Measurements from ENCODE around the gene PRUNE1.

PRUNE1 gene

DNA sequence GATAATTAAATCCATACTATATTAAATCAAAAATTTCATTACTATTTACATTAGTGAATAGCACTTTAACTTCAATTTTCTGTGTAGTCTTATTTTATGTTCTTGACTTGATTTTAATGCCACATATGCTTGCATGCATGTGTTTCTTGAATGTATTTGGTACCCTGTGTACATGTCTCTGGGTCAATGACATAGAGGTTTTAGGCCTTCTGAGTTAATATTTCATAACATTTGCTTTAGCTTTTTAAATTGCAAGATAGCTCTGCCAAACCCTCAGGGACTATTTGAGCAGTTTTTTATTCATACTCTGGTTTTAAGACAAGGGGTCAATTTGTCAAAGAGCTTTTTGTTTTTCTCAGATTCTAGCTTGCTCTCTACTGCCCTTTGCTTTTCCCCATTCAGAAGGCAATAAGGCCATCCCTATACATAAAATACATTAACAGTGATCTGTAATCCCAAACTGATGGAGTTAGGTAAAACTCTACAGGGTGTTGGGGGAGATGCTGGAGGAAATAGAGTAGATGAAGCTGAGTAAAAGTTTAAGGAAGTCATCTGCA, 56.9 kb downstream of the PRUNE1 start:
- Histone ChIP-seq H3K9ac (ENCODE audit: low read depth, low read length) (no peak overlapping the region), H3K9me3 (ENCODE audit: insufficient read depth, low read depth, low read length) (no peaks in the 10 kb centered on the region)

DNA sequence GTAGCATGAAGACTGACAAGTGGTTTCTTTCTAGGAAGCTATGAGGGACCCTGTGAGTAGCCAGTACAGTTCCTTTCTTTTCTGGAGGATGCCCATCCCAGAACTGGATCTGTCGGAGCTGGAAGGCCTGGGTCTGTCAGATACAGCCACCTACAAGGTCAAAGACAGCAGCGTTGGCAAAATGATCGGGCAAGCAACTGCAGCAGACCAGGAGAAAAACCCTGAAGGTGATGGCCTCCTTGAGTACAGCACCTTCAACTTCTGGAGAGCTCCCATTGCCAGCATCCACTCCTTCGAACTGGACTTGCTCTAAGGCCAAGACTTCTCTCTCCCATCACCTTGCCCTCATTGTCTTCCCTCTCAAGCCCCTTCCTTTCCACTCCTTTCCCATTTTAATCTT, 58.9 kb downstream of the PRUNE1 start:
- H3K4me1 ChIP-seq (ENCODE audit: insufficient read depth, low read length), result peaks cover 8% of the 10 kb centered on the region
- H3K27me3 ChIP-seq (ENCODE audit: insufficient read depth, low read length), result no peaks in the 10 kb centered on the region
- no peak overlapping the region for H3K27ac ChIP-seq (ENCODE audit: low read depth, low read length)
- 90% methylated on average over 4 of the region's 4 CpGs for WGBS
- H3K9ac ChIP-seq (ENCODE audit: low read depth, low read length), result no peak overlapping the region
- H3K4me3 ChIP-seq (ENCODE audit: low read length), result no peak overlapping the region
- H3K9me3 ChIP-seq (ENCODE audit: insufficient read depth, low read depth, low read length), result no peaks in the 10 kb centered on the region
- H3K36me3 ChIP-seq (ENCODE audit: insufficient read depth, low read length), result peaks cover 41% of the 10 kb centered on the region

More for the DNA sequence above, 56.9 kb downstream of the PRUNE1 start:
- Histone ChIP-seq H3K27ac (ENCODE audit: low read depth, low read length) (no peak overlapping the region), H3K36me3 (ENCODE audit: insufficient read depth, low read length) (peaks cover 41% of the 10 kb centered on the region), H3K4me1 (ENCODE audit: insufficient read depth, low read length) (peaks cover 16% of the 10 kb centered on the region), H3K4me3 (ENCODE audit: low read length) (no peak overlapping the region), H3K27me3 (ENCODE audit: insufficient read depth, low read length) (no peaks in the 10 kb centered on the region)

DNA sequence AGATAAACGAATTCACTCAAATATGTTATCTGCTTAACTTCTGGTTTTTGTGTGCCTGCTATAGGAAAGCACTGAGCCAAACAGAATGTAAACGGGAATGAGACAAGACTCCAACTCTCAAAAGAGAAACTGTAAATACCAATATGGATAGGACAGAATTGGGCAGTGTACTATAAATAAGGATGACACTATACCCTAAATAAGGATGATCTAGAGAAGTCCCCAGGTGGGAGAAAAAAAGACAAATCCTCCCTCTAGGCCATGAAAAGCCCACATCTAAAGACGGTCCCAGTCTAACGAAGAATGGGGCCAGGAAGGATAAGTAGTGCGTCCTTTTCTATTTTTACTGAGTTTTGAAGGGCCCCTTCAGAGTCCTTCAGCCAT, 60.8 kb downstream of the PRUNE1 start:
- Histone ChIP-seq H3K4me3 (ENCODE audit: low read length) (no peak overlapping the region), H3K36me3 (ENCODE audit: insufficient read depth, low read length) (peaks cover 32% of the 10 kb centered on the region), H3K9ac (ENCODE audit: low read depth, low read length) (no peak overlapping the region), H3K9me3 (ENCODE audit: insufficient read depth, low read depth, low read length) (no peaks in the 10 kb centered on the region), H3K27ac (ENCODE audit: low read depth, low read length) (peak overlapping the region; percentile 29; the same call in 1 of the 2 replicates), H3K4me1 (ENCODE audit: insufficient read depth, low read length) (peaks cover 4% of the 10 kb centered on the region), H3K27me3 (ENCODE audit: insufficient read depth, low read length) (no peaks in the 10 kb centered on the region)
- WGBS, result 95% methylated on average over 5 of the region's 5 CpGs

DNA sequence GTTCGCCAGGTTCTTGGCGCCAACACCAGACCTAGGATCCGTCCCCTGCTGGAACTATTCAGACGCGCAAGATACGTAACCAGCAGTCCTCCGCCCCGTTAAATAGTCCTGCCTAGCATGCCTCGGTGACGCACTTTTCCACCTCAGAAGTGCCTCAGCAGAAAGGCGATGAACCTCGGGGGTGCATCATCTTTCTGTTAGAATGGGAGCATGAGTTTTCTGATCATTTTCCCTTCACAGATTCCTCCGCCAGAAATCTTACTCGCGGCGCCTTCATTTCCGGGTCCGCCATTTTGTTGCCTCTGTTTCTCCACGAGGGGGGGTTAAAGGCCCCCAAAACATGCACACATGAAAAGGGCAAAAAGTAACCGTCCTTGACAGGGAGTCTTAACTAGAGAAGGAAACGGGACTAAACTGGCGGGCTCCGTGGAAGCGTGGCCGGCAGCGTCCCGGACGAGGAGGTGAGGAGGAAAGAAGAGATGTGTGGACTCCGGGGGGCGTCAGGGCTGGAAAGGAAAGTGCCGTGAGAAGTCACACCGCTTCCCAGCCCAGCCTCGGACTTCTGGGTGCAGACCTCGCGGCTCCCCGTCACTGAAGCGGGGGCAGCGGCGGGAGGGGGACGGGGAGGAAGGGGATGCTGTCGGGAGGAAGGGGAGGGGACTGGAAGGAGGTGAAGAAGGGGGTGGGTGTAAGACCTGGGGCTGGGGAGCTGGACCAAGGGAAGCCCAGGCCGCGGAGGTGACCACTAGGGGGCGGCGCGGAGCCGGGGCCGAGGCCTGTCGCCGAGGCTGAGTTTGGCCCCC, 62.4 kb downstream of the PRUNE1 start, which contains the start of gene GABPB2:
GABPB2 (plus strand) TSS at position 288 of the 803 bp plus-strand sequence. CDS start 17,429 bp downstream, outside the sequence.
- peak within 1 kb of the TSS; percentile 87 for H3K9ac ChIP-seq (ENCODE audit: low read depth, low read length)
- H3K27me3 ChIP-seq (ENCODE audit: insufficient read depth, low read length), result no peaks in the 10 kb centered on the region
- H3K36me3 ChIP-seq (ENCODE audit: insufficient read depth, low read length), result peaks cover 24% of the 10 kb centered on the region
- H3K9me3 ChIP-seq (ENCODE audit: insufficient read depth, low read depth, low read length), result no peaks in the 10 kb centered on the region
- WGBS, result under 1% methylated on average over 50 of the region's 50 CpGs
- no peaks in the 10 kb centered on the region for H3K4me1 ChIP-seq (ENCODE audit: insufficient read depth, low read length)
- peak within 1 kb of the TSS; percentile 88 for H3K27ac ChIP-seq (ENCODE audit: low read depth, low read length)
- H3K4me3 ChIP-seq (ENCODE audit: low read length), result peak within 1 kb of the TSS; percentile 62

DNA sequence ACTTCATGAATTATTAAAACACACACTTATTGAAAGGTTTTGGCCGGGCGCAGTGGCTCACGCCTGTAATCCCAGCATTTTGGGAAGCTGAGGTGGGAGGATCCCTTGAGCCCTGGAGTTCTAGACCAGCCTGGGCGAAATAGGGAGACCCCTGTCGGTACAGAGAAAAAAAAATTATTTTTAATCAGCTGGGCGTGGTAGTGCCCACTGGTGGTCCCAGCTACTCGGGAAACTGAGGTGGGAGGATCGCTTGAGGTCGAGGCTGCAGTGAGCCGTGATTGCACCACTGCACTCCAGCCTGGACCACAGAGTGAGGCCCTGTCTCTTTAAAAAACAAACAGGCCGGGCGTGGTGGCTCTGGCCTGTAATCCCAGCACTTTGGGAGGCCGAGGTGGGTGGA, 64.0 kb downstream of the PRUNE1 start:
- no peaks in the 10 kb centered on the region for H3K9me3 ChIP-seq (ENCODE audit: insufficient read depth, low read depth, low read length)
- no peaks in the 10 kb centered on the region for H3K27me3 ChIP-seq (ENCODE audit: insufficient read depth, low read length)
- WGBS, result 85% methylated on average over 13 of the region's 13 CpGs
- no peak overlapping the region for H3K27ac ChIP-seq (ENCODE audit: low read depth, low read length)
- H3K36me3 ChIP-seq (ENCODE audit: insufficient read depth, low read length), result peaks cover 19% of the 10 kb centered on the region
- H3K4me1 ChIP-seq (ENCODE audit: insufficient read depth, low read length), result no peaks in the 10 kb centered on the region
- no peak overlapping the region for H3K9ac ChIP-seq (ENCODE audit: low read depth, low read length)
- H3K4me3 ChIP-seq (ENCODE audit: low read length), result no peak overlapping the region
